GM13976 (cell line): ENCODE data around the gene GABRB1.

Source experiments
- DNase-seq: peaks from one replicate; pipeline ENCODE4 v3.0.0; 2012; ENCODE audit warnings: low spot score
- CTCF ChIP-seq: IDR thresholded peaks from 2 replicates; pipeline ENCODE4 v1.5.1; 2012; ENCODE audit warnings: borderline replicate concordance, mild to moderate bottlenecking; ENCODE audit not compliant: insufficient read depth; ENCODE audit errors: extremely low read depth, missing control alignments, control extremely low read depth
- in situ Hi-C: fragments of 300-500 bp; cut with MboI; formaldehyde crosslinking; loops from one replicate; pipeline ENCODE4 v1.12.0; 2022; ENCODE audit warnings: low sequenced_read_pairs, mixed read lengths, inconsistent platforms; ENCODE audit not compliant: unreplicated experiment

GABRB1 gene

GRCh38 chr4:47073647-47074046 lies 42.3 kb downstream of the GABRB1 start:
- no peak for TF ChIP-seq CTCF
- DNase-seq, result no peak
- in situ Hi-C loops, result no loop called here

GRCh38 chr4:47074816-47075215 lies 43.4 kb downstream of the GABRB1 start:
- in situ Hi-C loops, result no loop called here
- DNase-seq, result no peak
- TF ChIP-seq CTCF, result no peak

- no peak for DNase-seq
- no peak for TF ChIP-seq CTCF
- in situ Hi-C loops, result no loop called here
These were observed 43.9 kb downstream of the GABRB1 start for GRCh38 chr4:47075262-47075661.

- DNase-seq, result no peak
- no peak for TF ChIP-seq CTCF
- in situ Hi-C loops, result no loop called here
These were observed 44.6 kb downstream of the GABRB1 start for GRCh38 chr4:47075919-47076318.

- TF ChIP-seq CTCF, result no peak
- no peak for DNase-seq
- in situ Hi-C loops, result no loop called here
These were observed 52.7 kb downstream of the GABRB1 start for GRCh38 chr4:47084111-47084510.

- DNase-seq, result no peak
- in situ Hi-C loops, result no loop called here
- no peak for TF ChIP-seq CTCF
These were observed 53.4 kb downstream of the GABRB1 start for GRCh38 chr4:47084795-47085194.

GRCh38 chr4:47088298-47088697 lies 56.9 kb downstream of the GABRB1 start:
- TF ChIP-seq CTCF, result no peak
- DNase-seq, result no peak
- in situ Hi-C loops, result no loop called here
